Right lobe of liver (tissue), 6 donors: ENCODE data around the gene NEK8. TPM values are rescaled to one million over a fixed set of nuclear protein-coding genes. Genes with fewer than 3 reads are reported as not detected.
A peak's percentile ranks its signal among the peaks of the same experiment; 100 is the strongest.

Source experiments
- ATAC-seq, 4 donors: fragments of 200-7000 bp; cut with Tn5 transposase; one replicate each; pipeline ENCODE4 v1.9.1; 2020; ENCODE audit warnings: mild to moderate bottlenecking in 4 of 4, moderate library complexity in 4 of 4
- DNase-seq, 3 donors: peaks; one replicate each; pipeline ENCODE4 v3.0.0-alpha.2; 2020
- H3K27ac ChIP-seq, 3 donors: fragments of 200-600 bp; one replicate each; pipeline ENCODE4 v1.8.0; 2022
- H3K27me3 ChIP-seq, 2 donors: fragments of 200-600 bp; one replicate each; pipeline ENCODE4 v1.8.0; 2022
- H3K36me3 ChIP-seq, 4 donors: fragments of 200-600 bp; sonication (generic) in 1 of 4; one replicate each; pipeline versions ENCODE4 v1.5.1 to v1.8.0; 2017 to 2022; ENCODE audit warnings: control low read depth in 1 of 4
- H3K4me1 ChIP-seq, 4 donors: fragments of 200-600 bp; sonication (generic) in 1 of 4; one replicate each; pipeline versions ENCODE4 v1.5.1 to v1.8.0; 2017 to 2022; ENCODE audit warnings: control low read depth in 1 of 4
- H3K4me3 ChIP-seq, 3 donors: fragments of 200-600 bp; one replicate each; pipeline ENCODE4 v1.8.0; 2022
- H3K9me3 ChIP-seq, 4 donors: fragments of 200-600 bp; sonication (generic) in 1 of 4; one replicate each; pipeline versions ENCODE4 v1.5.1 to v1.8.0; 2017 to 2022; ENCODE audit warnings: control low read depth in 1 of 4
- CTCF ChIP-seq, 4 donors: fragments of 200-600 bp in 3 of 4; fragments of 450-650 bp in 1 of 4; IDR thresholded peaks; one replicate each; pipeline versions ENCODE4 v1.5.1 to v1.8.0; 2016 to 2022; ENCODE audit warnings: antibody characterized with exemption in 4 of 4, mild to moderate bottlenecking in 2 of 4
- POLR2A ChIP-seq: fragments of 450-650 bp; IDR thresholded peaks from one replicate; pipeline ENCODE4 v1.6.1; 2017; ENCODE audit warnings: antibody characterized with exemption, mild to moderate bottlenecking
- WGBS: methylation state at CpG from one replicate; pipeline ENCODE4 v1.1.6; 2018; ENCODE audit warnings: low coverage, low lambda C conversion rate; ENCODE audit not compliant: insufficient coverage; ENCODE audit errors: missing lambda C conversion rate; 5-methylcytosine and 5-hydroxymethylcytosine counted together
- intact Hi-C, 2 donors: fragments of 100-400 bp; cut with DNase I; formaldehyde crosslinking; loops; one replicate each; pipeline versions ENCODE4 v1.11.2 to v1.14.1; 2022
- total RNA-seq, 6 experiments: library from RNA; depleted of rRNA in 2 of 6; stranded (reverse); fragments of >200 nt in 2 of 6; fragmentation: NEBNext Ultra II Directional in 3 of 6; extraction: Animal tissue kit (Norgen Biotek cat#: 25700) in 3 of 6; gene quantifications; one replicate each; pipeline versions ENCODE4 v1.1.0 to v1.2.4, GENCODE V29; 2016 to 2023
- donor health status: DM: no; HTN: yes; CAD: no.
- donor health status: DM: no; HTN: no; CAD: no.
- donor health status: DM: no; HTN: no; CAD: no.
- donor health status: DM: no; HTN: yes; CAD: no.
- donor health status: DM: no; HTN: yes; CAD: no.

The NEK8 gene
- total RNA-seq, 6 experiments from 2014 or later, result 1.6 to 5.4 (median 3.2) TPM

- H3K27me3 ChIP-seq, result no peaks in the 10 kb centered on the region
- no peaks in the 10 kb centered on the region for H3K9me3 ChIP-seq
- TF ChIP-seq POLR2A, result no peak
- no peak for TF ChIP-seq CTCF (IDR thresholded peaks at IDR 0.05)
- ATAC-seq (peak in 1 of 4 donors; percentile 26), DNase-seq (no peak)
- H3K36me3 ChIP-seq, result no peaks in the 10 kb centered on the region
- intact Hi-C loops, result no loop called here
- no peak overlapping the region for H3K27ac ChIP-seq
- H3K4me3 ChIP-seq, result no peak overlapping the region
- 97% methylated on average over 7 of the region's 22 CpGs for WGBS
- H3K4me1 ChIP-seq, result peaks cover 0 to 5% (median under 1%) of the 10 kb centered on the region in 4 donors
Observed at GRCh38 chr17:28737770-28738679, 9.4 kb downstream of the NEK8 start.

- Histone ChIP-seq H3K4me1 (peaks cover 0 to 10% (median 2%) of the 10 kb centered on the region in 4 donors), H3K9me3 (no peaks in the 10 kb centered on the region), H3K27me3 (no peaks in the 10 kb centered on the region), H3K27ac (no peak overlapping the region), H3K36me3 (no peaks in the 10 kb centered on the region), H3K4me3 (no peak overlapping the region)
- intact Hi-C loops, result no loop called here
- DNase-seq (no peak), ATAC-seq (no peak)
- WGBS, result 76% methylated on average over 7 of the region's 10 CpGs
- TF ChIP-seq CTCF (IDR thresholded peaks at IDR 0.05) (no peak), POLR2A (no peak)
Observed at GRCh38 chr17:28738680-28739384, 10.2 kb downstream of the NEK8 start.

- peak in 1 of 3 donors; percentile 39 for DNase-seq
- Histone ChIP-seq H3K27me3 (no peaks in the 10 kb centered on the region), H3K4me1 (peaks cover 0 to 15% (median 3%) of the 10 kb centered on the region in 4 donors), H3K27ac (no peak overlapping the region), H3K9me3 (no peaks in the 10 kb centered on the region), H3K36me3 (no peaks in the 10 kb centered on the region), H3K4me3 (no peak overlapping the region)
- no peak for TF ChIP-seq POLR2A
- no peak for TF ChIP-seq CTCF (IDR thresholded peaks at IDR 0.05)
- intact Hi-C loops, result no loop called here
- whole genome bisulfite sequencing, result 80% methylated on average over 3 of the region's 10 CpGs
- no peak for ATAC-seq
Observed at GRCh38 chr17:28740406-28741357, 12.1 kb downstream of the NEK8 start.
